ENCODE data around the gene MCRIP1. TPM values are rescaled to one million over a fixed set of nuclear protein-coding genes. Genes with fewer than 3 reads are reported as not detected.

MCRIP1 gene
- total and polyA plus RNA-seq, 2 of the 4 experiments (the other 2 are of a cell fraction) = 56.5 to 164 TPM

- no peak for TF ChIP-seq RCOR1 (IDR thresholded peaks at IDR 0.05; ENCODE audit: insufficient replicate concordance, low read length)
These were observed 20.3 kb downstream of the MCRIP1 start (continued) for GRCh38 chr17:81812571-81813370.

- H3K27ac ChIP-seq (ENCODE audit: insufficient read depth, low read length) = no peak overlapping the region
- H3K23ac ChIP-seq (ENCODE audit: low read depth, low read length) = no peak overlapping the region
- H2BK120ac ChIP-seq (ENCODE audit: low read depth, low read length) = no peak overlapping the region
- no peak overlapping the region for H2AK5ac ChIP-seq (ENCODE audit: low read depth, low read length)
- in situ Hi-C loops (cut with MboI; ENCODE audit: low sequenced_read_pairs) (no loop called here), intact Hi-C loops (cut with micrococcal nuclease) (no loop called here), dilution Hi-C loops (cut with HindIII; ENCODE audit: low sequenced_read_pairs, unreplicated experiment) (no loop called here)
- H3K56ac ChIP-seq (ENCODE audit: extremely low read depth, insufficient read depth, low read length) = no peak overlapping the region
- no peak overlapping the region for H3K4me3 ChIP-seq (ENCODE audit: insufficient read depth, low read depth, low read length)
- no peak overlapping the region for H2BK5ac ChIP-seq (ENCODE audit: low read depth, low read length, poor library complexity, severe bottlenecking)
- no peaks in the 10 kb centered on the region for H3K36me3 ChIP-seq (ENCODE audit: control insufficient read depth, insufficient read depth, low read length)
- H3K4me1 ChIP-seq (ENCODE audit: control insufficient read depth, insufficient read depth, low read length) = peaks cover 5% of the 10 kb centered on the region; the same call in 1 of the 2 replicates
- no peak overlapping the region for H3K4me2 ChIP-seq (ENCODE audit: low read depth, low read length)
- H2BK20ac ChIP-seq (ENCODE audit: low read depth, low read length) = no peak overlapping the region
- H2AFZ ChIP-seq (replicated peaks; ENCODE audit: low read length, poor library complexity) = peak overlapping the region; percentile 23
- peaks cover 33% of the 10 kb centered on the region for H3K27me3 ChIP-seq (ENCODE audit: control insufficient read depth, insufficient read depth, low read length)
- H3K9ac ChIP-seq (ENCODE audit: low read depth, low read length) = no peak overlapping the region
- H3K18ac ChIP-seq (ENCODE audit: low read depth, low read length) = no peak overlapping the region
- 0 out of 2 replicates have a peak, but pooled peaks cover 3% of the 10 kb centered on the region for H3K9me1 ChIP-seq (ENCODE audit: insufficient read depth, low read length)
- CTCF ChIA-PET = no interaction called here
- TF ChIP-seq RFX5 (IDR thresholded peaks at IDR 0.05; ENCODE audit: low read depth, low read length) (no peak), POLR2A (IDR thresholded peaks at IDR 0.05; ENCODE audit: low read depth, low read length) (no peak)
- BruUV-seq (replicated peaks) = no TSS peak
- H2BK15ac ChIP-seq (ENCODE audit: low read depth, low read length) = no peak overlapping the region
- H3K79me1 ChIP-seq (ENCODE audit: low read depth in 1 of 2, low read length in 2 of 2) = no peaks in the 10 kb centered on the region
- ATAC-seq (ENCODE audit: low read depth) (no peak), DNase-seq (no peak)
- peaks cover 3% of the 10 kb centered on the region; the same call in 1 of the 2 replicates for H3K9me3 ChIP-seq (ENCODE audit: control insufficient read depth, insufficient read depth, low read length)
- no peak overlapping the region for H2AK9ac ChIP-seq (replicated peaks; ENCODE audit: low read depth, low read length, poor library complexity)
- H4K8ac ChIP-seq (ENCODE audit: low read depth in 2 of 2, low read length in 2 of 2) = no peak overlapping the region
- H3K4ac ChIP-seq (ENCODE audit: low read depth, low read length) = no peak overlapping the region
- no peak overlapping the region for H3K14ac ChIP-seq (replicated peaks; ENCODE audit: low read depth, low read length)
- no peak overlapping the region for H4K91ac ChIP-seq (ENCODE audit: insufficient read depth, low read depth, low read length)
- WGBS, 2 experiments (ENCODE audit: extremely low coverage in 2 of 2, insufficient read length in 1 of 2) = 55% methylated on average over 7 of the region's 24 CpGs; no CpG with 5 or more reads in 1 of the 2 experiments
- H4K5ac ChIP-seq (ENCODE audit: low read depth, low read length) = no peak overlapping the region
- POLR2A ChIA-PET (ENCODE audit: unreplicated experiment) = no interaction called here
- H4K20me1 ChIP-seq (ENCODE audit: insufficient read depth, low read length) = no peaks in the 10 kb centered on the region
These were observed 21.2 kb downstream of the MCRIP1 start for GRCh38 chr17:81811705-81812570.
